GM23338 (cell line): Measurements from ENCODE around the gene STK11IP. TPM values are rescaled to one million over a fixed set of nuclear protein-coding genes. Genes with fewer than 3 reads are reported as not detected.

Experiments
- CREB1 ChIP-seq: fragments of 250-450 bp; sonication (Bioruptor Pico); IDR thresholded peaks from 2 replicates; pipeline ENCODE4 v1.5.0; 2020; ENCODE audit warnings: low read depth, mild to moderate bottlenecking, moderate library complexity
- EZH2phosphoT487 ChIP-seq: fragments of 200-600 bp; sonication (generic); IDR thresholded peaks from one replicate; pipeline ENCODE4 v1.8.1; 2018; ENCODE audit warnings: antibody characterized with exemption; ENCODE audit not compliant: unreplicated experiment
- JUNB ChIP-seq: IDR thresholded peaks from one replicate; pipeline ENCODE4 v1.6.1; 2016; ENCODE audit warnings: antibody characterized with exemption; ENCODE audit not compliant: unreplicated experiment
- NANOG ChIP-seq: IDR thresholded peaks from 2 replicates; pipeline ENCODE4 v1.6.1; 2016; ENCODE audit warnings: antibody characterized with exemption, borderline replicate concordance
- ZNF114 ChIP-seq: fragments of 250-450 bp; sonication (Bioruptor Pico); IDR thresholded peaks from 2 replicates; pipeline ENCODE4 v1.5.0; 2020; ENCODE audit warnings: mild to moderate bottlenecking, moderate library complexity
- polyA plus RNA-seq: library from polyadenylated mRNA; unstranded; fragments of >200 nt; fragmentation: Nextera tagmentation; extraction: Ambion mirVana; gene quantifications from 2 replicates; pipeline ENCODE4 v1.2.1, GENCODE V29; 2016
- total RNA-seq: library from RNA; depleted of rRNA; stranded (reverse); fragments of >200 nt; shearing (Covaris generic); gene quantifications from 2 replicates; pipeline ENCODE4 v1.2.3, GENCODE V29; 2014
- TF ChIP-seq, protein P1 (sequence below): fragments of 250-450 bp; sonication (Bioruptor Pico); IDR thresholded peaks from 2 replicates; pipeline ENCODE4 v1.5.0; 2020; ENCODE audit warnings: mild to moderate bottlenecking, moderate library complexity
- TF ChIP-seq, protein P2 (sequence below), 2 experiments: fragments of 200-600 bp in 1 of 2; sonication (generic) in 1 of 2; conservative IDR thresholded peaks; 2 replicates each; pipeline versions ENCODE4 v1.5.1 to v1.6.1; 2016 to 2017; ENCODE audit warnings: antibody characterized with exemption in 2 of 2, low read depth in 2 of 2, mild to moderate bottlenecking in 2 of 2, moderate library complexity in 1 of 2
- TF ChIP-seq, protein P3 (sequence below): IDR thresholded peaks from one replicate; pipeline ENCODE4 v1.6.1; 2018; ENCODE audit warnings: antibody characterized with exemption; ENCODE audit not compliant: unreplicated experiment

STK11IP gene
- total and polyA plus RNA-seq, 2 experiments from 2014 or later, result 16.6 to 28.1 TPM

DNA sequence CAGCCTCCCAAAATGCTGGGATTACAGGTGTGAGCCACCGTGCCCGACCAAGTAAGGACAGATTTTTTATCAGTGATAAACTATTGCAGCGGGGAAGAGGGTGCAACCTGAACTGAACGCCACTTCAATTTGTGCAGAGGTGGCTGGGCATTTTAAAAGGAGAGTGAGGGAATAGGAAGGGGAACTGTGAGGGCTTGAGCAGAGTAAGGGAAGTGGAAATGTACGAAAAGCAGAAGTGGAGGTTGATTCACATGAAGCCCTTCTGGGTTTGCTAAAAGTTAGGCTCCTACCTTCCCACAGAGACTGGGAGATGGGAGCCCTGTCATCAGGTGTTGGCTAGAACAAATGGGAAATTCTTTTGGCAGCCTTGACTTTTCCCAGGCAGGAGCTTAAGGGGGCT, 6.1 kb downstream of the STK11IP start (continued):
- TF ChIP-seq, protein P1, sequence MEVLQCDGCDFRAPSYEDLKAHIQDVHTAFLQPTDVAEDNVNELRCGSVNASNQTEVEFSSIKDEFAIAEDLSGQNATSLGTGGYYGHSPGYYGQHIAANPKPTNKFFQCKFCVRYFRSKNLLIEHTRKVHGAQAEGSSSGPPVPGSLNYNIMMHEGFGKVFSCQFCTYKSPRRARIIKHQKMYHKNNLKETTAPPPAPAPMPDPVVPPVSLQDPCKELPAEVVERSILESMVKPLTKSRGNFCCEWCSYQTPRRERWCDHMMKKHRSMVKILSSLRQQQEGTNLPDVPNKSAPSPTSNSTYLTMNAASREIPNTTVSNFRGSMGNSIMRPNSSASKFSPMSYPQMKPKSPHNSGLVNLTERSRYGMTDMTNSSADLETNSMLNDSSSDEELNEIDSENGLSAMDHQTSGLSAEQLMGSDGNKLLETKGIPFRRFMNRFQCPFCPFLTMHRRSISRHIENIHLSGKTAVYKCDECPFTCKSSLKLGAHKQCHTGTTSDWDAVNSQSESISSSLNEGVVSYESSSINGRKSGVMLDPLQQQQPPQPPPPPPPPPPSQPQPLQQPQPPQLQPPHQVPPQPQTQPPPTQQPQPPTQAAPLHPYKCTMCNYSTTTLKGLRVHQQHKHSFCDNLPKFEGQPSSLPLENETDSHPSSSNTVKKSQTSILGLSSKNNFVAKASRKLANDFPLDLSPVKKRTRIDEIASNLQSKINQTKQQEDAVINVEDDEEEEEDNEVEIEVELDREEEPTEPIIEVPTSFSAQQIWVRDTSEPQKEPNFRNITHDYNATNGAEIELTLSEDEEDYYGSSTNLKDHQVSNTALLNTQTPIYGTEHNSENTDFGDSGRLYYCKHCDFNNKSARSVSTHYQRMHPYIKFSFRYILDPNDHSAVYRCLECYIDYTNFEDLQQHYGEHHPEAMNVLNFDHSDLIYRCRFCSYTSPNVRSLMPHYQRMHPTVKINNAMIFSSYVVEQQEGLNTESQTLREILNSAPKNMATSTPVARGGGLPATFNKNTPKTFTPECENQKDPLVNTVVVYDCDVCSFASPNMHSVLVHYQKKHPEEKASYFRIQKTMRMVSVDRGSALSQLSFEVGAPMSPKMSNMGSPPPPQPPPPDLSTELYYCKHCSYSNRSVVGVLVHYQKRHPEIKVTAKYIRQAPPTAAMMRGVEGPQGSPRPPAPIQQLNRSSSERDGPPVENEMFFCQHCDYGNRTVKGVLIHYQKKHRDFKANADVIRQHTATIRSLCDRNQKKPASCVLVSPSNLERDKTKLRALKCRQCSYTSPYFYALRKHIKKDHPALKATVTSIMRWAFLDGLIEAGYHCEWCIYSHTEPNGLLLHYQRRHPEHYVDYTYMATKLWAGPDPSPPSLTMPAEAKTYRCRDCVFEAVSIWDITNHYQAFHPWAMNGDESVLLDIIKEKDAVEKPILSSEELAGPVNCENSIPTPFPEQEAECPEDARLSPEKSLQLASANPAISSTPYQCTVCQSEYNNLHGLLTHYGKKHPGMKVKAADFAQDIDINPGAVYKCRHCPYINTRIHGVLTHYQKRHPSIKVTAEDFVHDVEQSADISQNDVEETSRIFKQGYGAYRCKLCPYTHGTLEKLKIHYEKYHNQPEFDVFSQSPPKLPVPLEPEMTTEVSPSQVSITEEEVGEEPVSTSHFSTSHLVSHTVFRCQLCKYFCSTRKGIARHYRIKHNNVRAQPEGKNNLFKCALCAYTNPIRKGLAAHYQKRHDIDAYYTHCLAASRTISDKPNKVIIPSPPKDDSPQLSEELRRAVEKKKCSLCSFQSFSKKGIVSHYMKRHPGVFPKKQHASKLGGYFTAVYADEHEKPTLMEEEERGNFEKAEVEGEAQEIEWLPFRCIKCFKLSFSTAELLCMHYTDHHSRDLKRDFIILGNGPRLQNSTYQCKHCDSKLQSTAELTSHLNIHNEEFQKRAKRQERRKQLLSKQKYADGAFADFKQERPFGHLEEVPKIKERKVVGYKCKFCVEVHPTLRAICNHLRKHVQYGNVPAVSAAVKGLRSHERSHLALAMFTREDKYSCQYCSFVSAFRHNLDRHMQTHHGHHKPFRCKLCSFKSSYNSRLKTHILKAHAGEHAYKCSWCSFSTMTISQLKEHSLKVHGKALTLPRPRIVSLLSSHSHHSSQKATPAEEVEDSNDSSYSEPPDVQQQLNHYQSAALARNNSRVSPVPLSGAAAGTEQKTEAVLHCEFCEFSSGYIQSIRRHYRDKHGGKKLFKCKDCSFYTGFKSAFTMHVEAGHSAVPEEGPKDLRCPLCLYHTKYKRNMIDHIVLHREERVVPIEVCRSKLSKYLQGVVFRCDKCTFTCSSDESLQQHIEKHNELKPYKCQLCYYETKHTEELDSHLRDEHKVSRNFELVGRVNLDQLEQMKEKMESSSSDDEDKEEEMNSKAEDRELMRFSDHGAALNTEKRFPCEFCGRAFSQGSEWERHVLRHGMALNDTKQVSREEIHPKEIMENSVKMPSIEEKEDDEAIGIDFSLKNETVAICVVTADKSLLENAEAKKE (CRISPR knock-in tag), result no peak
- TF ChIP-seq CREB1 (CRISPR knock-in tag) (no peak), NANOG (no peak), ZNF114 (CRISPR knock-in tag) (no peak), JUNB (no peak), EZH2phosphoT487 (no peak)
- TF ChIP-seq, protein P2, sequence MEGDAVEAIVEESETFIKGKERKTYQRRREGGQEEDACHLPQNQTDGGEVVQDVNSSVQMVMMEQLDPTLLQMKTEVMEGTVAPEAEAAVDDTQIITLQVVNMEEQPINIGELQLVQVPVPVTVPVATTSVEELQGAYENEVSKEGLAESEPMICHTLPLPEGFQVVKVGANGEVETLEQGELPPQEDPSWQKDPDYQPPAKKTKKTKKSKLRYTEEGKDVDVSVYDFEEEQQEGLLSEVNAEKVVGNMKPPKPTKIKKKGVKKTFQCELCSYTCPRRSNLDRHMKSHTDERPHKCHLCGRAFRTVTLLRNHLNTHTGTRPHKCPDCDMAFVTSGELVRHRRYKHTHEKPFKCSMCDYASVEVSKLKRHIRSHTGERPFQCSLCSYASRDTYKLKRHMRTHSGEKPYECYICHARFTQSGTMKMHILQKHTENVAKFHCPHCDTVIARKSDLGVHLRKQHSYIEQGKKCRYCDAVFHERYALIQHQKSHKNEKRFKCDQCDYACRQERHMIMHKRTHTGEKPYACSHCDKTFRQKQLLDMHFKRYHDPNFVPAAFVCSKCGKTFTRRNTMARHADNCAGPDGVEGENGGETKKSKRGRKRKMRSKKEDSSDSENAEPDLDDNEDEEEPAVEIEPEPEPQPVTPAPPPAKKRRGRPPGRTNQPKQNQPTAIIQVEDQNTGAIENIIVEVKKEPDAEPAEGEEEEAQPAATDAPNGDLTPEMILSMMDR (conservative IDR thresholded peaks at IDR 0.05; ENCODE audit: low read depth in 2 of 2), result no peak
- TF ChIP-seq, protein P3, sequence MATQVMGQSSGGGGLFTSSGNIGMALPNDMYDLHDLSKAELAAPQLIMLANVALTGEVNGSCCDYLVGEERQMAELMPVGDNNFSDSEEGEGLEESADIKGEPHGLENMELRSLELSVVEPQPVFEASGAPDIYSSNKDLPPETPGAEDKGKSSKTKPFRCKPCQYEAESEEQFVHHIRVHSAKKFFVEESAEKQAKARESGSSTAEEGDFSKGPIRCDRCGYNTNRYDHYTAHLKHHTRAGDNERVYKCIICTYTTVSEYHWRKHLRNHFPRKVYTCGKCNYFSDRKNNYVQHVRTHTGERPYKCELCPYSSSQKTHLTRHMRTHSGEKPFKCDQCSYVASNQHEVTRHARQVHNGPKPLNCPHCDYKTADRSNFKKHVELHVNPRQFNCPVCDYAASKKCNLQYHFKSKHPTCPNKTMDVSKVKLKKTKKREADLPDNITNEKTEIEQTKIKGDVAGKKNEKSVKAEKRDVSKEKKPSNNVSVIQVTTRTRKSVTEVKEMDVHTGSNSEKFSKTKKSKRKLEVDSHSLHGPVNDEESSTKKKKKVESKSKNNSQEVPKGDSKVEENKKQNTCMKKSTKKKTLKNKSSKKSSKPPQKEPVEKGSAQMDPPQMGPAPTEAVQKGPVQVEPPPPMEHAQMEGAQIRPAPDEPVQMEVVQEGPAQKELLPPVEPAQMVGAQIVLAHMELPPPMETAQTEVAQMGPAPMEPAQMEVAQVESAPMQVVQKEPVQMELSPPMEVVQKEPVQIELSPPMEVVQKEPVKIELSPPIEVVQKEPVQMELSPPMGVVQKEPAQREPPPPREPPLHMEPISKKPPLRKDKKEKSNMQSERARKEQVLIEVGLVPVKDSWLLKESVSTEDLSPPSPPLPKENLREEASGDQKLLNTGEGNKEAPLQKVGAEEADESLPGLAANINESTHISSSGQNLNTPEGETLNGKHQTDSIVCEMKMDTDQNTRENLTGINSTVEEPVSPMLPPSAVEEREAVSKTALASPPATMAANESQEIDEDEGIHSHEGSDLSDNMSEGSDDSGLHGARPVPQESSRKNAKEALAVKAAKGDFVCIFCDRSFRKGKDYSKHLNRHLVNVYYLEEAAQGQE, result no peak
